ENCODE results near the gene SLC1A5. TPM values are rescaled to one million over a fixed set of nuclear protein-coding genes. Genes with fewer than 3 reads are reported as not detected.

SLC1A5 gene
- total and polyA plus RNA-seq, 3 donors from 2014 or later = 58.1 to 91.0 (median 69.9) TPM

DNA sequence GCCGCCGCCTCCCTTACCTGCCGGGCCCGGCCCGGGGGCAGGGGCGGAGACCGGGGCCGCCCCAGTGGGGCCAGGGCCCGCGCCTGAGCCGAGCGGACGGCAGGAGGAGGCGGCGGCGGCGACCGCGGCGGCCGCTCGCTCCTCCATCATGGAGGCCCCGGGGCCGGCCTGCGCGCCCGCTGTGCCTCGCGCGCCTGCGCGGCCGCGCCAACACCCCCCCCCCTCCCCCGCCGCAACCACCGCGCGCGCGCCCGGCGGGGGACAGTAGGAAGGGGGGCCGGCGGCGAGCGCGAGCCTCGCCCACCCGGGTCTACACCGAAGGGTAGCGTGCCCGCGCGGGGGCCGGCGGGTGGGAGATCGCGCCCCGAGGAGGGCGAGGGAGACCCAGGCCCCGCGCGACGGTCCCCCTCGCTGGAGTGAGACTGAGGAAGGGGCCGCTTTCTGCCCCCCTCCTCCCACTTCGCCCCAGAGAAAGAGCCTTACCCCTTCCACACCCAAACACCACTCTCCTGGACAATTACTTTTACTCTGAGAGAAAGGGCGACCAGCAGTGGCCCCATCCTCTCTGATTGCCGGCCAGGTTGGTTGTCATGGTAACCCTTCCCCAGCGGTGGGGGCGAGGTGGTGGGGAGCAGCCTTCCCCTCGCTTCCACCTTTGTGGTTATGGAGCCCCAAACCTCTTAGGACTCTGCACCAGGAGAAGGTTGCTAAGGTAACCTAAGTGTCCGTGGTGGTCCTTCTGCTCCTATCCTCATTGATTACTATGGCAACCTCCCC lies 41.9 kb downstream of the SLC1A5 start, which contains the start of gene STRN4:
TSS of gene STRN4 (minus strand) at position 170 of the 777 bp plus-strand sequence. CDS start at position 150, 20 bp downstream.
- Histone ChIP-seq H3K36me3 (ENCODE audit: low read depth, missing control alignments) (no peaks in the 10 kb centered on the region), H3K4me3 (peak within 1 kb of the TSS; percentile 95 to 97), H3K27me3 (no peaks in the 10 kb centered on the region), H3K4me1 (peaks cover 23% of the 10 kb centered on the region), H3K27ac (peak within 1 kb of the TSS; percentile 92 to 97), H3K9me3 (no peaks in the 10 kb centered on the region)
- WGBS, 2 donors = 0% methylated on average over 4 to 20 of the region's 74 CpGs
- intact Hi-C loops (cut with DNase I; ENCODE audit: low total_unique reads) = no loop called here
- peak; percentile 51 for DNase-seq
- TF ChIP-seq POLR2A (IDR thresholded peaks at IDR 0.05) (no peak), CTCF (IDR thresholded peaks at IDR 0.05) (no peak)

GRCh38 chr19:46745521-46746280 lies 42.7 kb downstream of the SLC1A5 start, which contains the start of gene FKRP:
Gene FKRP (plus strand): TSS chr19:46746057. CDS start chr19:46755451, 9,394 bp downstream.
- Histone ChIP-seq H3K27me3 (no peaks in the 10 kb centered on the region), H3K4me1 (peaks cover 23% of the 10 kb centered on the region), H3K36me3 (ENCODE audit: low read depth, missing control alignments) (no peaks in the 10 kb centered on the region), H3K9me3 (no peaks in the 10 kb centered on the region), H3K27ac (peak within 1 kb of the TSS; percentile 92 to 97), H3K4me3 (peak within 1 kb of the TSS; percentile 95 to 97)
- TF ChIP-seq POLR2A (IDR thresholded peaks at IDR 0.05) (no peak), CTCF (IDR thresholded peaks at IDR 0.05) (no peak)
- 1% methylated on average over 15 to 55 of the region's 68 CpGs for WGBS, 2 donors
- intact Hi-C loops (cut with DNase I; ENCODE audit: low total_unique reads) = no loop called here
- DNase-seq = no peak

- Histone ChIP-seq H3K4me1 (peaks cover 23% of the 10 kb centered on the region), H3K27me3 (no peaks in the 10 kb centered on the region), H3K27ac (peak overlapping the region; percentile 92 to 97), H3K9me3 (no peaks in the 10 kb centered on the region), H3K4me3 (peak overlapping the region; percentile 95 to 97), H3K36me3 (ENCODE audit: low read depth, missing control alignments) (no peaks in the 10 kb centered on the region)
- TF ChIP-seq POLR2A (IDR thresholded peaks at IDR 0.05) (no peak), CTCF (IDR thresholded peaks at IDR 0.05) (no peak)
- WGBS, 2 donors = 7 to 24% methylated on average over 8 of the region's 8 CpGs
- intact Hi-C loops (cut with DNase I; ENCODE audit: low total_unique reads) = no loop called here
- DNase-seq = no peak
Observed at GRCh38 chr19:46745030-46745429, 43.4 kb downstream of the SLC1A5 start.

DNA sequence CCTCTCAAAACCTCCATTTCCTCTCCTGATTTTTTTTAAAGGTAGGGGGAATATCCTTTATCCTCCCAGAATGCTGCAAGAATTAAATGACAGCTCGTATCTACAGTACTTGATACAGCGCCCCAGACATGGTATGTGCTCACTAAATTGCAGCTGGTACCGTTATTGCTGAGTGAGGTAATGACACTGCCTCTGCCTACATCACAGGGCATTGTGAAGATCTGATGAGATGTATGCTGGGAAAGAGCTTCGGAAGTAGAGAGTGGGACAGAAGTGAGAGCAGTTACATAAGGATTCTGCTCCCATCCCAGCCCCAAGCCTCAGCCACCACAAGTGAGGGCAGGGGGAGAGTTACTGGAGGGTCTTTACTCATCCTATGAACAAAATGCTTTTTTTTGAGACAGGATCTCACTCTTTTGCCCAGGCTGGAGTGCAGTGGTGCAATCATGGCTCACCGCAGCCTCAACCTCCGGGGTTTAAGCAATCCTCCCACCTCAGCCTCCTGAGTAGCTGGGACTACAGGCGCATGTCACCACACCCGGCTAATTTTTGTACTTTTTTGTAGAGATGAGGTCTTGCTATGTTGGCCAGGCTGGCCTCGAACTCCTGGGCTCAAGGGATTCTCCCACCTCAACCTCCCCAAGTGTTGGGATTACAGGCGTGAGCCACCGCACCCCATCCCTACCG lies 44.2 kb downstream of the SLC1A5 start:
- Histone ChIP-seq H3K4me1 (peaks cover 27% of the 10 kb centered on the region), H3K27me3 (no peaks in the 10 kb centered on the region), H3K36me3 (ENCODE audit: low read depth, missing control alignments) (no peaks in the 10 kb centered on the region), H3K27ac (no peak overlapping the region), H3K9me3 (no peaks in the 10 kb centered on the region), H3K4me3 (no peak overlapping the region)
- WGBS, 2 donors = 75 to 78% methylated on average over 12 of the region's 12 CpGs
- no peak for DNase-seq
- intact Hi-C loops (cut with DNase I; ENCODE audit: low total_unique reads) = no loop called here
- TF ChIP-seq POLR2A (IDR thresholded peaks at IDR 0.05) = no peak
- no peak for TF ChIP-seq CTCF (IDR thresholded peaks at IDR 0.05)

All from testis (tissue), 3 donors.